ENCODE results near the gene CLOCK. TPM values are rescaled to one million over a fixed set of nuclear protein-coding genes. Genes with fewer than 3 reads are reported as not detected.

CLOCK gene
- total and polyA plus RNA-seq, 2 experiments from 2014 or later, result 10.0 to 15.3 TPM

DNA sequence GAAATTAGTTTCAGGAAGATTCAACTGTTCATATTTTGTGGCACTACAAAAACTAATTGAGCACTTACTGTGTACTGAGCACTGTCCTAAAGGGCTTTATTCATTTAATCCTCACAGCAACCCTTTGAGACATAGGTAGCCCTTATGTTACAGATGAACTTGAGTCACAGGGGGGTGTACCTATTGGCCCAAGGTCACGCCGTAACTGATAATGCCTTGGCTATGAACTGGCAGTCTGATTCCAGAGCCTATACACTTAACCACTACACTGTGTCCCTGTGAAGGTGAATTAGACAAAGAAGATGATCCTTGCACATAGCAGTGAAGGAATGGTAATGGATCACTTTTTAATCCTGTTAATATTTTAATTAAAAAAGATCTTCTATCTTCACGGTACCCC lies 138.9 kb downstream of the CLOCK start:
- peaks cover 13% of the 10 kb centered on the region for H3K36me3 ChIP-seq
- no peak for DNase-seq (ENCODE audit: low read depth in 1 of 2, low spot score in 1 of 2)
- H3K4me3 ChIP-seq, result no peak overlapping the region
- no peaks in the 10 kb centered on the region for H3K27me3 ChIP-seq
- H3K9me3 ChIP-seq (ENCODE audit: low read depth), result no peaks in the 10 kb centered on the region
- peaks cover 11% of the 10 kb centered on the region for H3K4me1 ChIP-seq (ENCODE audit: low read depth)
- TF ChIP-seq, protein P1, sequence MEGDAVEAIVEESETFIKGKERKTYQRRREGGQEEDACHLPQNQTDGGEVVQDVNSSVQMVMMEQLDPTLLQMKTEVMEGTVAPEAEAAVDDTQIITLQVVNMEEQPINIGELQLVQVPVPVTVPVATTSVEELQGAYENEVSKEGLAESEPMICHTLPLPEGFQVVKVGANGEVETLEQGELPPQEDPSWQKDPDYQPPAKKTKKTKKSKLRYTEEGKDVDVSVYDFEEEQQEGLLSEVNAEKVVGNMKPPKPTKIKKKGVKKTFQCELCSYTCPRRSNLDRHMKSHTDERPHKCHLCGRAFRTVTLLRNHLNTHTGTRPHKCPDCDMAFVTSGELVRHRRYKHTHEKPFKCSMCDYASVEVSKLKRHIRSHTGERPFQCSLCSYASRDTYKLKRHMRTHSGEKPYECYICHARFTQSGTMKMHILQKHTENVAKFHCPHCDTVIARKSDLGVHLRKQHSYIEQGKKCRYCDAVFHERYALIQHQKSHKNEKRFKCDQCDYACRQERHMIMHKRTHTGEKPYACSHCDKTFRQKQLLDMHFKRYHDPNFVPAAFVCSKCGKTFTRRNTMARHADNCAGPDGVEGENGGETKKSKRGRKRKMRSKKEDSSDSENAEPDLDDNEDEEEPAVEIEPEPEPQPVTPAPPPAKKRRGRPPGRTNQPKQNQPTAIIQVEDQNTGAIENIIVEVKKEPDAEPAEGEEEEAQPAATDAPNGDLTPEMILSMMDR (IDR thresholded peaks at IDR 0.05; ENCODE audit: low read depth, low read length), result no peak
- no peak overlapping the region for H3K27ac ChIP-seq

DNA sequence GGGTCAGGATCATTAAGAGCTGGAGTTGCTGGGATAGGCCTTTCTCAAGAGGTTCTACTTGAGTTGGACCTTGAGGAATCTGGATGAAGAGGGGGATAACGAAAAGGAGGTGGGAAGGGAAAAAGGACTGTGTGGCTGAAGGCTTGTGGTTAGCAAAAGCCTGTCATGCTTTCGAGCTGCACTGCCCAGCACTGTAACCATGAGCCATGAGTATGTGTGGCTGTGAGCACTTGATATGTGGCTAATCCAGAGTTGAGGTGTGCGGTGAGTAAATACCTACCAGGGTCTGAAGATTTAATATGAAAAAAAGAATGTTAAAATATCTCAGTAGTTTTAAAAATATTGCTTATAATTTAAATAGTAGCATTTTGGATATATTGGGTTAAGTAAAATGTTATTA lies 139.6 kb downstream of the CLOCK start:
- TF ChIP-seq, protein P1 (IDR thresholded peaks at IDR 0.05; ENCODE audit: low read depth, low read length), result no peak
- Histone ChIP-seq H3K27me3 (no peaks in the 10 kb centered on the region), H3K4me3 (no peak overlapping the region), H3K27ac (no peak overlapping the region), H3K9me3 (ENCODE audit: low read depth) (no peaks in the 10 kb centered on the region), H3K4me1 (ENCODE audit: low read depth) (peaks cover 11% of the 10 kb centered on the region), H3K36me3 (peaks cover 13% of the 10 kb centered on the region)
- DNase-seq (ENCODE audit: low read depth in 1 of 2, low spot score in 1 of 2), result no peak

DNA sequence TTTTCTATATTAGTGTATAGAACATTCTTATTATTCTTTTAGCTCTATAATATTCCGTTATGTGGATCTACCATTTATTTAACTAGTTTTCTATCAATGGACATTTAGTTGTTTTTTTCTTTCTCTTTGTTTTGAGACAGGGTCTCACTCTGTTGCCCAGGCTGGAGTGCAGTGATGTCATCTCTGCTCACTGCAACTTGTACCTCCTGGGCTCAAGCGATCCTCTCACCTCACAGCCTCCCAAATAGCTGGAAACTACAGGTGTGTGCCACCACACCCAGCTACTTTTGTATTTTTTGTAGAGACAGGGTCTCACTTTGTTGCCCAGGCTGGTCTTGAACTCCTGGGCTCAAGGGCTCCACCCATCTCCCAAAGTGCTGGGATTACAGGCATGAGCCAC lies 140.2 kb downstream of the CLOCK start:
- no peak overlapping the region for H3K27ac ChIP-seq
- no peak for DNase-seq (ENCODE audit: low read depth in 1 of 2, low spot score in 1 of 2)

DNA sequence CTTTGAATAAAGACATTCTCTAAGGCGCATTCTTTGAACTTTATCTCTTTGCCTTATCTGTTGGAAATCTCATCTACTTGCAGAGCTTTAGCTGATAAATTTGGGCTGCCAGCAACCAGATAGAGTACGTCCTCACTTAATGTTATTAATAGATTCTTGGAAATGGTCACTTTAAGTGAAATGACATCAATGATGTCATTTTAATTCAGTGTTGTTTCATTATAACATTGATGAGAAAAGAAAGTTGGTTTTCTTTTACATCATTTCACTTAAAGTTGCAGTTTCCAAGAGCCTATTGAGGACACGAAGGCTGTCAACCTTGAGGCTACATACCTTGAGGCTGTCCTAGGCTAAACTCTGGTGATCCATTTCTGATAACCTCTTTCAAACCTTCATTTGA lies 141.6 kb downstream of the CLOCK start:
- no peaks in the 10 kb centered on the region for H3K9me3 ChIP-seq (ENCODE audit: low read depth)
- TF ChIP-seq, protein P1 (IDR thresholded peaks at IDR 0.05; ENCODE audit: low read depth, low read length), result no peak
- no peak for DNase-seq (ENCODE audit: low read depth in 1 of 2, low spot score in 1 of 2)
- H3K4me3 ChIP-seq, result no peak overlapping the region
- H3K4me1 ChIP-seq (ENCODE audit: low read depth), result peaks cover 6% of the 10 kb centered on the region
- H3K27me3 ChIP-seq, result no peaks in the 10 kb centered on the region
- H3K36me3 ChIP-seq, result peaks cover 13% of the 10 kb centered on the region
- no peak overlapping the region for H3K27ac ChIP-seq

More for the DNA sequence above, 140.2 kb downstream of the CLOCK start:
- peaks cover 11% of the 10 kb centered on the region for H3K4me1 ChIP-seq (ENCODE audit: low read depth)
- H3K9me3 ChIP-seq (ENCODE audit: low read depth), result no peaks in the 10 kb centered on the region
- no peaks in the 10 kb centered on the region for H3K27me3 ChIP-seq
- no peak overlapping the region for H3K4me3 ChIP-seq
- TF ChIP-seq, protein P1 (IDR thresholded peaks at IDR 0.05; ENCODE audit: low read depth, low read length), result no peak
- peaks cover 13% of the 10 kb centered on the region for H3K36me3 ChIP-seq

DNA sequence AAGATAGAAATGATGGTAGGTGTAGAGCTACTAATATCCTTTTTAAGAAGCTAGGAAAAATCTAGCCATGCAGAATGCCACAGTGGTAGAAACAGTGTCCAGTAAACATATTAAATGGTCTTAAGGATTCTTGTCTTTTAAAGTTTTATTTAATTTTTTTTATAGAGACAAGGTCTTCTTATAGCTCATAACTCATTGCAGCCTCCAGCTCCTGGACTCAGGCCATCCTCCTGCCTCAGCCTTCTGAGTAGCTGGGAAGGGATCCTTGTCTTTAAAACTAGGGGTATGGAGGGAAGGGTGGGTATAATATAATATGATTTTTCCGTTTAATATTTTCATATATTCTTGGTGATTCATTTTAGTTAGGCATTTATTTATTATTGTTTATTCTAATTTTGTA lies 147.1 kb downstream of the CLOCK start:
- peaks cover 29% of the 10 kb centered on the region for H3K4me1 ChIP-seq (ENCODE audit: low read depth)
- TF ChIP-seq, protein P1 (IDR thresholded peaks at IDR 0.05; ENCODE audit: low read depth, low read length), result no peak
- DNase-seq (ENCODE audit: low read depth in 1 of 2, low spot score in 1 of 2), result no peak
- no peak overlapping the region for H3K4me3 ChIP-seq
- no peaks in the 10 kb centered on the region for H3K9me3 ChIP-seq (ENCODE audit: low read depth)
- H3K27ac ChIP-seq, result no peak overlapping the region
- H3K36me3 ChIP-seq, result no peaks in the 10 kb centered on the region
- H3K27me3 ChIP-seq, result no peaks in the 10 kb centered on the region

DNA sequence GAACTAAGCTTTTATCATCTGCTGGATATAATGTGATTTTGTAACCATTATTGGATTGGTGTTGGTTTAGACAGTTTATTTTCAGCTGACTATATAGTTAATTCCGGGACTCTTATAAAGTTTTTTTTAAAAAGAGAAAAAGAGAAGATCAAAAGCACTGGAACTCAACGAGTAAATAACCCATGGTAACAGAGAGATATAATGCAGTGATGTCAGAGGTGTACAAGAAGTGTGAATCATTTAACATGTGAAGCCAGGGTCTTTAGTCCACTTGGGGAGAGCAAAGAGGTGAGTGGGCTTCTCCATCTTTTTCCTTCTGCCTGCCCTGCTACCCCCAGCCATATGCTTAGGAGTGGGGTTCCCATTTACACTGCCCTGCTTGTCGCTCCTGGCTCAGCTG lies 147.7 kb downstream of the CLOCK start:
- peaks cover 29% of the 10 kb centered on the region for H3K4me1 ChIP-seq (ENCODE audit: low read depth)
- no peaks in the 10 kb centered on the region for H3K36me3 ChIP-seq
- H3K27me3 ChIP-seq, result no peaks in the 10 kb centered on the region
- H3K9me3 ChIP-seq (ENCODE audit: low read depth), result no peaks in the 10 kb centered on the region
- TF ChIP-seq, protein P1 (IDR thresholded peaks at IDR 0.05; ENCODE audit: low read depth, low read length), result no peak
- no peak overlapping the region for H3K27ac ChIP-seq
- H3K4me3 ChIP-seq, result peak overlapping the region; percentile 93
- DNase-seq (ENCODE audit: low read depth in 1 of 2, low spot score in 1 of 2), result peak; percentile 6 to 27

Measured in cardiac muscle cell (in vitro differentiated cells and primary cell).